HuH-7 (cell line): ENCODE results near the gene SUMO3.

ENCODE experiments used
- DNase-seq: peaks from one replicate; pipeline ENCODE4 v3.0.0; 2011; ENCODE audit warnings: low spot score

SUMO3 gene

GRCh38 chr21:44758781-44759627, 58.9 kb downstream of the SUMO3 start:
- DNase-seq = no peak

GRCh38 chr21:44758141-44758561, 59.7 kb downstream of the SUMO3 start:
- DNase-seq = no peak

- no peak for DNase-seq
Observed at GRCh38 chr21:44757731-44758130, 60.1 kb downstream of the SUMO3 start.

DNA sequence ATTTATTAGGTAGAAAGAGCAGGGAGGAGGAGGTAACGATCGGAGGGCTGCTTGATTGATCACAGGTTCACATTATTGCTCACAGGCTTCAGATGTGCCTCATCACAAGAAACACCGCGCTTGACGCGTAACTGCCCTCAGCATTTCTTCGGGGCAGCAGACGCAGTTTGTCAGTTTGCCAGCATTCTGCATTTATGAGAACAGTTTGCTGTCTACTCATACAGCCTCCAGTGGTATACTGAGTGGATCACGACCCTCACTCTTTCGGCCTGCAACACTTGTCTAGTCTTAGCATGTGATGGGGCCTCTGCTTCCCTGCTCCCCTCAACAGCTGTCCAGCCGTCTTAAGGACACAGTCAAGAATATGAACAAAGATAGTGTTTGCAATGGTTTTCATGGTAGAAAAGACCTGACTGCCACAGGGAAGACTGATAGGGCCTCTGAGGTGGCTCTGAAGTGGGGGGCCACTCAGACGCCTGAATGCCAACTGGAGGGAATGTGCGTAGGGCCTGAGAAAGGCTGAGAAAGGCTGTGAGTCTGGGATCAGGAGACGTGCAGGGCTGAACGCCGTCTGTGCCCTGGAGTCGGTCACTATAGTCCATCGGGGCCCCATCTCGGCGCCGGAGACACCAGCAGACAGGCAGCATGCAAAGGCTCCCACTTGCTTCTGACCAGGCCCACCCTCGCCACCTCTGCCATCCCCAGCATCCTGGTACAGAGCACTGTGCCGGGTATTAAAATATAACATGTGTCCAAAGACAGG, 61.3 kb downstream of the SUMO3 start:
- no peak for DNase-seq
